GM12892 (cell line): ENCODE results near the gene RBM43.

ENCODE experiments used
- POLR2A ChIP-seq: IDR thresholded peaks from 2 replicates; pipeline ENCODE4 v1.6.1; 2011; ENCODE audit warnings: low read depth, low read length, control low read depth
- POLR2AphosphoS5 ChIP-seq: IDR thresholded peaks from 2 replicates; pipeline ENCODE4 v1.6.1; 2011; ENCODE audit warnings: low read depth, low read length, control low read depth

DNA sequence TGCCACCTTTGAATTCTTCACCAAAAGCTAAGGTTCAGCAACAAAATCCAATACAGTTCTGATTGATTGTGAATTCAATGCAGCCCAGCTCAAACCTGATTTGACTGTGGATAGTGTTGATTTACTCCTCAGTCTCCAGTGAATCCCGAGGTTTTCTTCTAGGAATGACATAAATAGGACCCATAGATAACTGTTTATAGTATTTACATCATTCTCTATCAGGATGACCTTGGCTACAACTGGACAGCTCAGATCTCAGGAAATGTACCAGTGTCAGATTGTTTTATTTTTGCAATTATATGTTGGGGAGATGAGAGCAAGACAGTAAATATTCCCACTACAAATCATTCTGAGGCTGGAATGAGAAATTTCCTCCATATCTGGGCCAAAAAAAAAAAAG is 21.2 kb downstream of the RBM43 start:
- TF ChIP-seq POLR2A (no peak), POLR2AphosphoS5 (no peak)
